GM21825 (cell line): Measurements from ENCODE around the gene HOXD3.

Experiments
- ATAC-seq: cut with Tn5 transposase; IDR thresholded peaks from one replicate; pipeline ENCODE4 v1.9.1; 2021; ENCODE audit warnings: mild to moderate bottlenecking, moderate library complexity; ENCODE audit not compliant: unreplicated experiment

The HOXD3 gene

GRCh38 chr2:176175709-176176607 lies 18.9 kb downstream of the HOXD3 start:
- ATAC-seq: no peak

GRCh38 chr2:176177580-176178037 lies 20.5 kb downstream of the HOXD3 start:
- ATAC-seq: no peak

GRCh38 chr2:176178038-176178756 lies 21.1 kb downstream of the HOXD3 start:
- ATAC-seq: no peak

- ATAC-seq: no peak
Observed at GRCh38 chr2:176178757-176179295, 21.7 kb downstream of the HOXD3 start.

GRCh38 chr2:176181551-176181950 lies 24.4 kb downstream of the HOXD3 start:
- ATAC-seq: no peak

GRCh38 chr2:176182671-176183070 lies 25.6 kb downstream of the HOXD3 start:
- no peak for ATAC-seq

- ATAC-seq: no peak
Observed at GRCh38 chr2:176184749-176185148, 27.6 kb downstream of the HOXD3 start.

GRCh38 chr2:176186024-176186423 lies 28.9 kb downstream of the HOXD3 start:
- ATAC-seq: no peak

GRCh38 chr2:176187200-176187898 lies 30.2 kb downstream of the HOXD3 start:
- ATAC-seq: no peak

- ATAC-seq: no peak
Observed at GRCh38 chr2:176187899-176188773, 31.0 kb downstream of the HOXD3 start, which contains the start of gene HOXD1. Gene HOXD1 (plus strand): TSS chr2:176188668. CDS start chr2:176188802, 134 bp downstream.

GRCh38 chr2:176188774-176189680 lies 31.9 kb downstream of the HOXD3 start:
- ATAC-seq: no peak

GRCh38 chr2:176189681-176190641 lies 32.9 kb downstream of the HOXD3 start:
- ATAC-seq: no peak

GRCh38 chr2:176192351-176192750 lies 35.2 kb downstream of the HOXD3 start:
- no peak for ATAC-seq

- no peak for ATAC-seq
Observed at GRCh38 chr2:176193048-176193447, 35.9 kb downstream of the HOXD3 start.

- no peak for ATAC-seq
Observed at GRCh38 chr2:176199902-176200301, 42.8 kb downstream of the HOXD3 start.

GRCh38 chr2:176200971-176201370 lies 43.9 kb downstream of the HOXD3 start:
- ATAC-seq: no peak

- no peak for ATAC-seq
Observed at GRCh38 chr2:176202491-176202890, 45.4 kb downstream of the HOXD3 start.

- ATAC-seq: no peak
Observed at GRCh38 chr2:176205126-176205525, 48.0 kb downstream of the HOXD3 start.
